ENCODE measurements around the gene TP53INP2. TPM values are rescaled to one million over a fixed set of nuclear protein-coding genes. Genes with fewer than 3 reads are reported as not detected.
"Not testable (repeated sequence)": the region's sequence is repeated elsewhere in the genome, so short reads cannot be mapped to it uniquely, and the experiment has no call there.

TP53INP2 gene
- total RNA-seq, 4 donors from 2014 or later, result 1.2 to 23.2 (median 2.8) TPM

- peak in 1 of 2 donors; percentile 45 for DNase-seq
- H3K9me3 ChIP-seq, result no peaks in the 10 kb centered on the region
- H3K27ac ChIP-seq, result no peak overlapping the region
- H3K4me1 ChIP-seq, result no peaks in the 10 kb centered on the region
- TF ChIP-seq POLR2A (IDR thresholded peaks at IDR 0.05) (no peak), CTCF (IDR thresholded peaks at IDR 0.05) (no peak)
- H3K27me3 ChIP-seq, result no peaks in the 10 kb centered on the region
- no peaks in the 10 kb centered on the region for H3K36me3 ChIP-seq
- H3K4me3 ChIP-seq, result no peak overlapping the region
- intact Hi-C loops (cut with DNase I; ENCODE audit: low total_unique reads), result no loop called here
Measured at GRCh38 chr20:34713194-34713943, 9.2 kb downstream of the TP53INP2 start.

GRCh38 chr20:34713944-34714515, 9.9 kb downstream of the TP53INP2 start:
- H3K4me3 ChIP-seq; H3K9me3 ChIP-seq; H3K27ac ChIP-seq; H3K27me3 ChIP-seq; H3K4me1 ChIP-seq; H3K36me3 ChIP-seq; intact Hi-C loops (cut with DNase I; ENCODE audit: low total_unique reads); DNase-seq: not testable (repeated sequence)

DNA sequence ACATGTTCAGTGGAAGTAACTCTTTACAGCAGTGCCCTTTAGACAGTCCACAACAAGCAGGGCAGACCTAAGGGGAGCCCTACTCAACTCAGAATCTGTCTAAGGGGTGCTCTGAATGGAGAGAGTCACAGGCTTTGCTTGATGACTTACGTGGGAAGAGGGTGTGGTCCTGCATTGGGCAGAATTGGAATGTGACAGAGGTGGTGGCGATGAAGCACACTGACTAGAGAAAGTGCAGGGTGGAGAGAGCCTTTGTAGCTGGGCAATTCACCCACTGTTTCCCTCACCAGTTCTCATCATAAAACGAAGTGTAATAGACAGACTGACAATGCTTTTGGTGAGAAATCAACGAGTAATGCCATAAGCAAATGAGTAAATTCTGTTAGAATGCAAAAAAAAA, 11.2 kb downstream of the TP53INP2 start:
- no peaks in the 10 kb centered on the region for H3K36me3 ChIP-seq
- DNase-seq, result no peak

DNA sequence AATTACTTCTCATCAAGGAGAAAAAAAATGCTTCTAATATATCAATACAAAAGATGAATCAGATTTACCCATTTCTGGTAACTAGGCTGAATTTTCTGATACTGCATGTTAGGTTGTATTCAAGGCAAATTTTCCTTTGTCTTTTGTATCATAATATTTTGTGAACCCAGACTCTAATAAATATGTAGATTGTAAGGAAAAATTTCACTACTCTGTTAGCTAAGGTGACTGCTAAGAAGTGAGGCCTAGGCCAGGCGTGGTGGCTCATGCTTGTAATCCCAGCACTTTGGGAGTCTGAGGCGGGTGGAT, 12.7 kb downstream of the TP53INP2 start:
- H3K4me3 ChIP-seq, result no peak overlapping the region
- DNase-seq, result no peak
- H3K36me3 ChIP-seq, result no peaks in the 10 kb centered on the region
- TF ChIP-seq POLR2A (IDR thresholded peaks at IDR 0.05), result no peak
- no peak for TF ChIP-seq CTCF (IDR thresholded peaks at IDR 0.05)
- no peaks in the 10 kb centered on the region for H3K4me1 ChIP-seq
- H3K27ac ChIP-seq, result no peak overlapping the region
- H3K27me3 ChIP-seq, result no peaks in the 10 kb centered on the region
- no peaks in the 10 kb centered on the region for H3K9me3 ChIP-seq
- intact Hi-C loops (cut with DNase I; ENCODE audit: low total_unique reads), result no loop called here

More for the DNA sequence above, 11.2 kb downstream of the TP53INP2 start:
- Histone ChIP-seq H3K4me1 (no peaks in the 10 kb centered on the region), H3K4me3 (no peak overlapping the region), H3K27ac (no peak overlapping the region), H3K9me3 (no peaks in the 10 kb centered on the region), H3K27me3 (no peaks in the 10 kb centered on the region)
- intact Hi-C loops (cut with DNase I; ENCODE audit: low total_unique reads), result no loop called here
- TF ChIP-seq POLR2A (IDR thresholded peaks at IDR 0.05), result no peak
- no peak for TF ChIP-seq CTCF (IDR thresholded peaks at IDR 0.05)

DNA sequence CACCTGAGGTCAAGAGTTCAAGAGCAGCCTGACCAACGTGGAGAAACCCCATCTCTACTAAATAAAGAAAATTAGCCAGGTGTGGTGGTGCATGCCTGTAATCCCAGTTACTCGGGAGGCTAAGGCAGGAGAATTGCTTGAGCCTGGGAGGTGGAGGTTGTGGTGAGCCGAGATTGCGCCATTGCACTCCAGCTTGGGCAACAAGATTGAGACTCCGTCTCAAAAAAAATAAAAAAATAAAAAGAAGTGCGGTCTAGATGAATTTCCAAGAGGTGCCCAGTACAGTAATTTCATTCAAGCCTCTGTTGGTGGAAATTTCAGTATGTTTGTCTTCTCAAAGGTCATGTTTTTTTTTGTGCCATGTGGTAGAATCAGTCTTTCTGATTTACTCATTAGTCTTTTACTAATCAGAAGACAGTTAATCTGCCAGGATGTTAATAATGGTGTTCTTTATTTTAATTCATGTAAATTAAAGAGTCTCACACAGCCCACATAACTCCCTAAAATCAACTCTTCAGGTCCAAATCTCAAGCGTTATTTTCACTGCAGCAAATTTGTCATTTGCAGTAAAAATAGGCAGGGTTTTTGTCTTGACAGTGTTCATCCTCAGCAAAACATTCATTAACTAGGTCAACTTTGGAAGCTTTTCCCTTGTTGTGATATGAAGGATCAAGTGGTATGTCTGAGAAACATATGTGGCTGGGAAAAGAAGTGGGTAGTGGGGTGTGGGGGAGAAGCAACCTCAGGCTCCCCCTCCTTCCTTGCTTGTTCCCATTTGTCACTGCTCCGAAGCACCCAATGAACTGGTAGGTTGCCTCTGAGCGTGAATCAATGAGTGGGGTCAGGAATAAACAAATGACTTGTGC, 13.3 kb downstream of the TP53INP2 start:
- TF ChIP-seq POLR2A (IDR thresholded peaks at IDR 0.05), result no peak
- no peak for TF ChIP-seq CTCF (IDR thresholded peaks at IDR 0.05)
- no peak overlapping the region for H3K4me3 ChIP-seq
- H3K4me1 ChIP-seq, result no peaks in the 10 kb centered on the region
- intact Hi-C loops (cut with DNase I; ENCODE audit: low total_unique reads), result no loop called here
- H3K9me3 ChIP-seq, result no peaks in the 10 kb centered on the region
- DNase-seq, result no peak
- H3K36me3 ChIP-seq, result no peaks in the 10 kb centered on the region
- H3K27me3 ChIP-seq, result no peaks in the 10 kb centered on the region
- no peak overlapping the region for H3K27ac ChIP-seq

DNA sequence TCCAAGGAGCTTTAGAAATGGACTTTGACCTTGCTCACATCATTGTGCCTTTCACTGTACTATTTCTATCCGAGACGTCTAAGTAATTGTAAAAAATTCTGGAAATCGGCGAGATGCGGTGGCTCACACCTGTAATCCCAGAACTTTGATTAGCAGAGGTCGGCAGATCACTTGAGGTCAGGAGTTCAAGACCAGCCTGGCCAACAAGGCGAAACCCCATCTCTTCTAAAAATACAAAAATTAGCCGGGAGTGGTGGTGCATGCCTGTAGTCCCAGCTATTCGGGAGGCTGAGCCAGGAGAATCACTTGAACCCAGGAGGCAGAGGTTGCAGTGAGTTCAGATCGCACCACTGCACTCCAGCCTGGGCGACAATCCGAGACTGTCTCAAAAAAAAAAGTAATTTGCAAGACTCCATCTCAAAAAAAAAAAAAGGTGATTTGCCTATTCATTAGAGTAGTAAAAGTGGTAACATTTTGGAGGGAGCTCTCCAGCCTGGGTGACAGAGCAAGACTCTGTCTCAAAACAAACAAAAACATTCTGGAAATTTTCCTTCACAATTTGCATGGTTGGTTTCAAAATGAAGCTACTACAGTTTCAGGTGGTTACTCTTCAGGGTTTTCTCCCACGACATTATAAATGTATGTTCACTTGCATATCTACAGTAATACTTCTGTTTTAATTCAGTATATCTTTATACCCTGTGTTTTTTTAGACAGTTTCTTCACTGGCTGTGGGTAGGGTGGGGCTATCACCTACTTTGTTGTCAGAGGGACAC, 15.3 kb downstream of the TP53INP2 start:
- H3K4me3 ChIP-seq; H3K9me3 ChIP-seq; H3K36me3 ChIP-seq; H3K27me3 ChIP-seq; intact Hi-C loops (cut with DNase I; ENCODE audit: low total_unique reads); H3K4me1 ChIP-seq; H3K27ac ChIP-seq; DNase-seq: not testable (repeated sequence)

Data from uterus (tissue), 4 donors.